Neural progenitor cell (in vitro differentiated cells): ENCODE results near the gene MACROD2.

ENCODE experiments used
- CTCF ChIP-seq: fragments of 200-600 bp; sonication (generic); IDR thresholded peaks from 2 replicates; pipeline ENCODE4 v1.5.1; 2017; ENCODE audit warnings: antibody characterized with exemption, mild to moderate bottlenecking
- EZH2phosphoT487 ChIP-seq: fragments of 200-600 bp; sonication (generic); IDR thresholded peaks from 2 replicates; pipeline ENCODE4 v1.6.1; 2017; ENCODE audit warnings: antibody characterized with exemption

GRCh38 chr20:16058268-16058667 lies 2063.0 kb downstream of the MACROD2 start:
- TF ChIP-seq CTCF (no peak), EZH2phosphoT487 (no peak)
